ENCODE data around the gene GALNT3. TPM values are rescaled to one million over a fixed set of nuclear protein-coding genes. Genes with fewer than 3 reads are reported as not detected.

GALNT3 gene
- total RNA-seq, 1 donor from 2014 or later: 1.0 TPM

- no peaks in the 10 kb centered on the region for H3K9me3 ChIP-seq (ENCODE audit: control insufficient read depth in 3 of 3, low read length in 3 of 3)
- H3K9ac ChIP-seq (ENCODE audit: low read depth in 1 of 3, low read length in 3 of 3): no peak overlapping the region
- no peak overlapping the region for H3K4me3 ChIP-seq (ENCODE audit: low read length in 3 of 3)
- no peaks in the 10 kb centered on the region for H3K36me3 ChIP-seq (ENCODE audit: control insufficient read depth in 3 of 3, insufficient read depth in 3 of 3, low read length in 3 of 3)
- H3K27me3 ChIP-seq (ENCODE audit: control insufficient read depth in 3 of 3, insufficient read depth in 3 of 3, low read length in 3 of 3): no peaks in the 10 kb centered on the region
- no peaks in the 10 kb centered on the region for H3K4me1 ChIP-seq (ENCODE audit: control insufficient read depth in 3 of 3, insufficient read depth in 3 of 3, low read length in 3 of 3)
- no peak overlapping the region for H3K27ac ChIP-seq (ENCODE audit: low read depth, low read length)
Measured at GRCh38 chr2:165757906-165758675, 36.0 kb downstream of the GALNT3 start.

DNA sequence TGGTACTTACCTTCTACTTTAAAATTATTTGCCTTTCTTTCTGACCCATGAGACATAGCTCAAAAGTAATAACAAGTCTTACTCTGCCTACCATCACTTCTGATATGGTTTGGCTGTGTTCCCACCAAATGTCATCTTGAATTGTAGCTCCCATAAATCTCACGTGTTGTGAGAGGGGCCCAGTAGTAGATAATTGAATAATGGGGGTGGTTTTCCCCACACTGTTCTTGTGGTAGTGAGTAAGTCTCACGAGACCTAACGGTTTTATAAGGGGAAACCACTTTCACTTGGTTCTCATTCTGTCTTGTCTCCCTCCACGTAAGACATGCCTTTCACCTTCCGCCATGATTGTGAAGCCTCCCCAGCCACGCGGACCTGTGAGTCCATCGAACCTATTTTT, 47.5 kb downstream of the GALNT3 start:
- no peak overlapping the region for H3K4me3 ChIP-seq (ENCODE audit: low read length in 3 of 3)
- H3K27me3 ChIP-seq (ENCODE audit: control insufficient read depth in 3 of 3, insufficient read depth in 3 of 3, low read length in 3 of 3): no peaks in the 10 kb centered on the region
- H3K36me3 ChIP-seq (ENCODE audit: control insufficient read depth in 3 of 3, insufficient read depth in 3 of 3, low read length in 3 of 3): no peaks in the 10 kb centered on the region
- H3K9me3 ChIP-seq (ENCODE audit: control insufficient read depth in 3 of 3, low read length in 3 of 3): no peaks in the 10 kb centered on the region
- H3K27ac ChIP-seq (ENCODE audit: low read depth, low read length): no peak overlapping the region
- H3K9ac ChIP-seq (ENCODE audit: low read depth in 1 of 3, low read length in 3 of 3): no peak overlapping the region
- no peaks in the 10 kb centered on the region for H3K4me1 ChIP-seq (ENCODE audit: control insufficient read depth in 3 of 3, insufficient read depth in 3 of 3, low read length in 3 of 3)

GRCh38 chr2:165745916-165746315, 48.1 kb downstream of the GALNT3 start:
- Histone ChIP-seq H3K9me3 (ENCODE audit: control insufficient read depth in 3 of 3, low read length in 3 of 3) (no peaks in the 10 kb centered on the region), H3K27ac (ENCODE audit: low read depth, low read length) (no peak overlapping the region), H3K27me3 (ENCODE audit: control insufficient read depth in 3 of 3, insufficient read depth in 3 of 3, low read length in 3 of 3) (no peaks in the 10 kb centered on the region), H3K4me1 (ENCODE audit: control insufficient read depth in 3 of 3, insufficient read depth in 3 of 3, low read length in 3 of 3) (no peaks in the 10 kb centered on the region), H3K36me3 (ENCODE audit: control insufficient read depth in 3 of 3, insufficient read depth in 3 of 3, low read length in 3 of 3) (no peaks in the 10 kb centered on the region), H3K4me3 (ENCODE audit: low read length in 3 of 3) (no peak overlapping the region), H3K9ac (ENCODE audit: low read depth in 1 of 3, low read length in 3 of 3) (no peak overlapping the region)

- Histone ChIP-seq H3K27me3 (ENCODE audit: control insufficient read depth in 3 of 3, insufficient read depth in 3 of 3, low read length in 3 of 3) (no peaks in the 10 kb centered on the region), H3K9ac (ENCODE audit: low read depth in 1 of 3, low read length in 3 of 3) (no peak overlapping the region), H3K4me1 (ENCODE audit: control insufficient read depth in 3 of 3, insufficient read depth in 3 of 3, low read length in 3 of 3) (no peaks in the 10 kb centered on the region), H3K36me3 (ENCODE audit: control insufficient read depth in 3 of 3, insufficient read depth in 3 of 3, low read length in 3 of 3) (no peaks in the 10 kb centered on the region), H3K4me3 (ENCODE audit: low read length in 3 of 3) (no peak overlapping the region), H3K9me3 (ENCODE audit: control insufficient read depth in 3 of 3, low read length in 3 of 3) (no peaks in the 10 kb centered on the region), H3K27ac (ENCODE audit: low read depth, low read length) (no peak overlapping the region)
Measured at GRCh38 chr2:165743442-165743841, 50.6 kb downstream of the GALNT3 start.

DNA sequence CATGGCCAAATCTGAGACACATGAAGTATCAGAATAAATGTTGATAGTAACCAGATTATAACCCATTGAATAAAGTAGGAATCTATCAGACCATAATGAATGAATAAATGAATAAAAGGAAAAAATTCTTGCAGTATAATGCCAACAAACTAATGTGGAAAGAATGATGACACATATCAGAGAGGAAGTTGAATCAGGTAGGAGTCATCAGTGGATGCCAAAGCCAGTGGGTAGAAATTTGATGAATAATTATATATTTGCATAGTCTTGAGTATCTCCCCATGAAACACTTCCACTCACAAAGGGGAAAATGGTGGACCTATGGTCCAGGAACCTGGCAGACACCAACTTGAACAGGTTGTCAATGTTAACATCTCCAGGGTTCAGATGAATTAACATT, 68.6 kb downstream of the GALNT3 start:
- Histone ChIP-seq H3K4me3 (ENCODE audit: low read length in 3 of 3) (no peak overlapping the region), H3K9me3 (ENCODE audit: control insufficient read depth in 3 of 3, low read length in 3 of 3) (no peaks in the 10 kb centered on the region), H3K27ac (ENCODE audit: low read depth, low read length) (no peak overlapping the region), H3K9ac (ENCODE audit: low read depth in 1 of 3, low read length in 3 of 3) (no peak overlapping the region), H3K27me3 (ENCODE audit: control insufficient read depth in 3 of 3, insufficient read depth in 3 of 3, low read length in 3 of 3) (no peaks in the 10 kb centered on the region), H3K4me1 (ENCODE audit: control insufficient read depth in 3 of 3, insufficient read depth in 3 of 3, low read length in 3 of 3) (no peaks in the 10 kb centered on the region), H3K36me3 (ENCODE audit: control insufficient read depth in 3 of 3, insufficient read depth in 3 of 3, low read length in 3 of 3) (no peaks in the 10 kb centered on the region)

GRCh38 chr2:165720511-165720910, 73.5 kb downstream of the GALNT3 start:
- H3K4me1 ChIP-seq (ENCODE audit: control insufficient read depth in 3 of 3, insufficient read depth in 3 of 3, low read length in 3 of 3): no peaks in the 10 kb centered on the region
- H3K4me3 ChIP-seq (ENCODE audit: low read length in 3 of 3): no peak overlapping the region
- no peak overlapping the region for H3K9ac ChIP-seq (ENCODE audit: low read depth in 1 of 3, low read length in 3 of 3)
- no peaks in the 10 kb centered on the region for H3K27me3 ChIP-seq (ENCODE audit: control insufficient read depth in 3 of 3, insufficient read depth in 3 of 3, low read length in 3 of 3)
- H3K9me3 ChIP-seq (ENCODE audit: control insufficient read depth in 3 of 3, low read length in 3 of 3): no peaks in the 10 kb centered on the region
- no peaks in the 10 kb centered on the region for H3K36me3 ChIP-seq (ENCODE audit: control insufficient read depth in 3 of 3, insufficient read depth in 3 of 3, low read length in 3 of 3)
- no peak overlapping the region for H3K27ac ChIP-seq (ENCODE audit: low read depth, low read length)

DNA sequence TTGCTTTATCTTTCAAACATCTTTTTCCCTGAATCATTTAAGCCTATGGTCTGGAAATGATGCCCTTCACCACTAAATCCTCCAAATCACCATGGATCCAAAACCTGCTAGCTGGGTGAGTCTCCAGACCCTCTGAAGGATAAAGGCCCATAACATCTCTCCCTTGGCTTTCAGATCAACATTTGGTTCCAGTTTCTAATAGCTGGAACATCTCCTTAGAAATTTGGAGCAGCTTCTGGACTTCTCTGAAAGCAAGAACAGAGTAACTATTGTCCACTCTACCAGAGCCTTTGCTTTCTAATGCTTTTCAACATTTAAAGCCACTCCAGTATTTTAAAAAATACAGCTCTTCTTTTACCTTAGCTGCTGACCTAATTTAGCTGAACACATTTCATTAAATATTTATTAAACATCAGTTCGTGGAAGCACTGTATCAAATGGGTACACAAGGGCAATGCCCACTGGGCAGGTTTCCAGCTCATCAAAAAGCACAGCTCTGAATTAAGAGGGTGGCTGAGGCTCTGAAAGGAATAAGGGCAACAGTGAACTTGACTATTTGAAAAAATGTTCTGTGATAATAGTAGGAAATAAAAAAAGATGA, 75.3 kb downstream of the GALNT3 start:
- H3K4me1 ChIP-seq (ENCODE audit: control insufficient read depth in 3 of 3, insufficient read depth in 3 of 3, low read length in 3 of 3): no peaks in the 10 kb centered on the region
- no peak overlapping the region for H3K27ac ChIP-seq (ENCODE audit: low read depth, low read length)
- no peaks in the 10 kb centered on the region for H3K9me3 ChIP-seq (ENCODE audit: control insufficient read depth in 3 of 3, low read length in 3 of 3)
- H3K36me3 ChIP-seq (ENCODE audit: control insufficient read depth in 3 of 3, insufficient read depth in 3 of 3, low read length in 3 of 3): no peaks in the 10 kb centered on the region
- H3K4me3 ChIP-seq (ENCODE audit: low read length in 3 of 3): no peak overlapping the region
- no peak overlapping the region for H3K9ac ChIP-seq (ENCODE audit: low read depth in 1 of 3, low read length in 3 of 3)
- H3K27me3 ChIP-seq (ENCODE audit: control insufficient read depth in 3 of 3, insufficient read depth in 3 of 3, low read length in 3 of 3): no peaks in the 10 kb centered on the region

- no peak overlapping the region for H3K4me3 ChIP-seq (ENCODE audit: low read length in 3 of 3)
- no peaks in the 10 kb centered on the region for H3K36me3 ChIP-seq (ENCODE audit: control insufficient read depth in 3 of 3, insufficient read depth in 3 of 3, low read length in 3 of 3)
- H3K9me3 ChIP-seq (ENCODE audit: control insufficient read depth in 3 of 3, low read length in 3 of 3): no peaks in the 10 kb centered on the region
- no peak overlapping the region for H3K9ac ChIP-seq (ENCODE audit: low read depth in 1 of 3, low read length in 3 of 3)
- H3K4me1 ChIP-seq (ENCODE audit: control insufficient read depth in 3 of 3, insufficient read depth in 3 of 3, low read length in 3 of 3): no peaks in the 10 kb centered on the region
- no peak overlapping the region for H3K27ac ChIP-seq (ENCODE audit: low read depth, low read length)
- H3K27me3 ChIP-seq (ENCODE audit: control insufficient read depth in 3 of 3, insufficient read depth in 3 of 3, low read length in 3 of 3): no peaks in the 10 kb centered on the region
Measured at GRCh38 chr2:165716091-165716490, 78.0 kb downstream of the GALNT3 start.

DNA sequence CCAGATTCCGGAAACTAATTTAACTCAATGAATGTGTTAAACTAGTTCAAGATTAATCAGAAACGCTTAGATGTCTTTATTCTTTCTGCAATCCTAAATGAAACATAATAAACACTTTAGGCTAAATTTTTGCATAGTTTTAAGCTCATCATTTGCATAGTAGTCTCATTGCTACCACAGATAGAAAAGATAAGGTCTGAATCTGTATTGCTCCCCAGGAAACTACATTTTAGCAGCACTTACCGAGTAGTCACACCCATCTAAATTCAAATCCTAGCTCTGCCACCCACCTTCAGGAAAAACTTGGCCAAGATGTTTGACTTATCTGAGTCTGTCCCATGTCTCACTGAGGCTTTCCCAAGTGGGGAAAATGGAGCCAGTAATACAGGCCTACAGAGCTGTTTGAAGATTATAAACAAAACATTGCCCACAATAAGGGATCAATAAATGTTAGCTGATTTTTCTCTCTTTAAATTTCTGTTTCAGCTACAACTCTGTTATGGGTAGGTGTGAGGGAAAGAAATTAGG, 87.0 kb downstream of the GALNT3 start:
- H3K9me3 ChIP-seq (ENCODE audit: control insufficient read depth in 3 of 3, low read length in 3 of 3): no peaks in the 10 kb centered on the region
- no peaks in the 10 kb centered on the region for H3K4me1 ChIP-seq (ENCODE audit: control insufficient read depth in 3 of 3, insufficient read depth in 3 of 3, low read length in 3 of 3)
- no peak overlapping the region for H3K9ac ChIP-seq (ENCODE audit: low read depth in 1 of 3, low read length in 3 of 3)
- no peak overlapping the region for H3K27ac ChIP-seq (ENCODE audit: low read depth, low read length)
- no peaks in the 10 kb centered on the region for H3K27me3 ChIP-seq (ENCODE audit: control insufficient read depth in 3 of 3, insufficient read depth in 3 of 3, low read length in 3 of 3)
- H3K36me3 ChIP-seq (ENCODE audit: control insufficient read depth in 3 of 3, insufficient read depth in 3 of 3, low read length in 3 of 3): no peaks in the 10 kb centered on the region
- no peak overlapping the region for H3K4me3 ChIP-seq (ENCODE audit: low read length in 3 of 3)

DNA sequence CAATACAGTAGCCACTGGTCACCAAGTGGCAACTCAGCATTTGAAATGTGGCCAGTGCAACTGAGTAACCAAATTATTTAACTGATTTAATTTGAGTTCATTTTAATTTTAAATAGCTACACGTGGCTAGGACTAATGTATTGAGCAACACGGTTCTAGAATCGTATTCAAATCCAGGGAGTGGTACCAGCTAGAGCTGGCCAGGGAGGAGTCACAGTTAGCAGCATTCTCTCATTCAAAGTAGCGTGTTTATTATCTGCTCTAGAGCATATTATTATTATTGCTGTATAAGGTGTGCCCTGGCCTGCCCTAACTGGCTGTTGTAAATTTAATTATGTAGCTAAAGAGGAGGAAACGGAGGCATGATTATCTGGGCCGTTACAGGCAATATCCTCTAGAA, 92.9 kb downstream of the GALNT3 start:
- Histone ChIP-seq H3K4me3 (ENCODE audit: low read length in 3 of 3) (no peak overlapping the region), H3K4me1 (ENCODE audit: control insufficient read depth in 3 of 3, insufficient read depth in 3 of 3, low read length in 3 of 3) (no peaks in the 10 kb centered on the region), H3K27ac (ENCODE audit: low read depth, low read length) (no peak overlapping the region), H3K9me3 (ENCODE audit: control insufficient read depth in 3 of 3, low read length in 3 of 3) (no peaks in the 10 kb centered on the region), H3K27me3 (ENCODE audit: control insufficient read depth in 3 of 3, insufficient read depth in 3 of 3, low read length in 3 of 3) (no peaks in the 10 kb centered on the region), H3K9ac (ENCODE audit: low read depth in 1 of 3, low read length in 3 of 3) (no peak overlapping the region), H3K36me3 (ENCODE audit: control insufficient read depth in 3 of 3, insufficient read depth in 3 of 3, low read length in 3 of 3) (no peaks in the 10 kb centered on the region)
